Left kidney (tissue), 8 donors: ENCODE measurements around the gene F3. TPM values are rescaled to one million over a fixed set of nuclear protein-coding genes. Genes with fewer than 3 reads are reported as not detected.
"Not testable (repeated sequence)": the region's sequence is repeated elsewhere in the genome, so short reads cannot be mapped to it uniquely, and the experiment has no call there.

Source experiments
- DNase-seq: peaks from one replicate; pipeline ENCODE4 v3.0.0-alpha.2; 2013
- long read RNA-seq, 8 donors: transcript quantifications; one replicate each; lab custom pipeline, GENCODE V29; 2026
- polyA plus RNA-seq: library from polyadenylated mRNA; unstranded; fragments of 120-200 nt; gene quantifications from one replicate; pipeline ENCODE4 v1.2.1, GENCODE V29; 2013; ENCODE audit not compliant: insufficient read length

Gene F3
- 51.1 TPM for polyA plus RNA-seq
- long read RNA-seq, donor 1, transcript F3-201 (6 exons, 2,287 nt), result major isoform, 8 of 9 reads
- long read RNA-seq, donor 1, partial matches to known transcripts, result 0 of 9 reads
- long read RNA-seq, donor 1, other reads (novel, unspliced or antisense), result 0 of 9 reads
- long read RNA-seq, donor 2, transcript F3-201 (6 exons, 2,287 nt), result major isoform, 7 of 7 reads
- long read RNA-seq, donor 2, partial matches to known transcripts, result 0 of 7 reads
- long read RNA-seq, donor 2, other reads (novel, unspliced or antisense), result 0 of 7 reads
- long read RNA-seq, donor 3, transcript F3-201 (6 exons, 2,287 nt), result major isoform, 7 of 8 reads
- long read RNA-seq, donor 3, partial matches to known transcripts, result 0 of 8 reads
- long read RNA-seq, donor 3, other reads (novel, unspliced or antisense), result 0 of 8 reads
- long read RNA-seq, donor 4, result 0 reads
- long read RNA-seq, donor 5, partial matches to known transcripts, result 0 of 6 reads
- long read RNA-seq, donor 5, other reads (novel, unspliced or antisense), result 0 of 6 reads
- long read RNA-seq, donor 6, partial matches to known transcripts, result 0 of 6 reads
- long read RNA-seq, donor 6, other reads (novel, unspliced or antisense), result 0 of 6 reads
- long read RNA-seq, donor 7, transcript F3-201 (6 exons, 2,287 nt), result major isoform, 9 of 11 reads
- long read RNA-seq, donor 7, partial matches to known transcripts, result 0 of 11 reads
- long read RNA-seq, donor 7, other reads (novel, unspliced or antisense), result 0 of 11 reads
- long read RNA-seq, donor 8, transcript F3-201 (6 exons, 2,287 nt), result major isoform, 5 of 5 reads
- long read RNA-seq, donor 8, partial matches to known transcripts, result 0 of 5 reads
- long read RNA-seq, donor 8, other reads (novel, unspliced or antisense), result 0 of 5 reads

DNA sequence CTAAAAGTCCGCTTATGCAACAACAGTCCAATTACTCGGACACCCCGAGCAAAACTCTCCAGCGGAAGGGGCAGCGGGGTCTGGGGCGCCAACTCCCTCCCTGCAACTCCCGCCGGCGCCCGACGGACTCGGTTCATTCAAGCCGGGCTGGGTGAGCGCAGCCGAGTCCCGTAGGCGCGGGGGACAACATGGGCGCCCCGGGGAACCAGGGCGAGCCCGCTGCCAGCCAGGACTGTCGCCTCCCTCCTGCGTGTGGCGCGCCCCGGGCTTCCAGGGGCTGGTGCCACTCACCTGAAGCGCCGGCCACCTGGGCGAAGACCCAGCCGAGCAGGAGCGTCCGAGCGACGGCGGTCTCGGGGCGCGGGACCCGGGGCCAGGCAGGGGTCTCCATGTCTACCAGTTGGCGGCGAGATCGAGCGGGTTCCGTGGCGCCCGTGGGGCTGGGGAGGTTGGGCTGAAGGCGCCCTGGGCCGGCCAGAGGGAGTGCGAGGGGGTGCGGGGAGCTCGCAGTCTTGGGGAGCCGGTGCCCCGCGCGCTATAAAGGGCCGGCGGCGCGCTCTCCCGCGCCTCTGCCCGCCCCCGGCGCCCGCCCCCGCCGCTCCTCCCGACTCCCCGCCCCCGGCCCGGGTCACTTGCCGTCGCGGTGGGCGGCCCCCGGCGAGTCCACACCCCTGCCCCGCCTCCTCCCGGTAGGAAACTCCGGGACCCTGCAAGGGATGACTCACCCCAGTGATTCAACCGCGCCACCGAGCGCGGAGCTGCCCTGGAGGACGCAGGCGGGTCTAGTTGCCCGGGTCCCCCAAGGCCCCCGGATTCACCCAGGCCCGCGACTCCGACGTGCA lies at the start of gene F3:
TSS of gene F3 (minus strand) at position 514 of the 842 bp plus-strand sequence. CDS start at position 391, 123 bp downstream.
- peak; percentile 83 for DNase-seq

- DNase-seq, result no peak
Observed at GRCh38 chr1:94590203-94591137, 48.9 kb upstream of the F3 start.

GRCh38 chr1:94589728-94590127 lies 48.2 kb upstream of the F3 start:
- no peak for DNase-seq

GRCh38 chr1:94582565-94582964 lies 41.0 kb upstream of the F3 start:
- DNase-seq, result no peak

DNA sequence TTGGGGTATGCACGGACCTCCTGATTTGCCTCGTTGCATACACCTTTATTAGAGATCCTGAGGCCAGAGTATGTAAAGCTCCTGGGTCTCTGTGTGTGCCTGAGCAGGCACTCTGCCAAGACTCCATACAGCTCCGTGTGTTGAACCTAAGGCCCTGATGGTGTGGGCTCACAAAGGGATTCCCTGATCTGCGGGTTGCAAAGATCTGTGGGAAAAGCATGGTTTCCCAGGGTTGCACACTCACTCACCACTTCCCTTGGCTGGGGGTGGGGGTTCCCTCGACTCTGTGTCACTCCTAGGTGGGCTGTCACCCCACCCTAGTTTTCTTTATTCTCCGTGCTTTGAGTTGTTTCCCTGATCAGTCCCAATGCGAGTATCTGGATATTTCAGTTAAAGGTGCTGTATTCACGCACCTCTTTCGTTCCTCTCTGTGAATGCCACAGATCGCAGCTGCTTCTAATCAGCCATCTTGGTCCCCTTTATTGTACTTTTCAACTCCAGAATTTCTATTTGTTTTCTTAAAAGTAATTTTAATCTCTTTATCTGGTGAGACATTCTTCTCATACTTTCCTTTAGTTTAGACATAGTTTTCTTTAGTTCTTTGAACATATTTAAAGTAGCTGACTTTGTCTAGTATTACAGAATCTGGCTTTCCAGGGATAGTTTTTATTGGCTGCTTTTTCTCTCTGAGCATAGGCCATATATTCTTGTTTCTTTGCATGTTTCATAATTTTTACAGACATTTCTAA lies 39.0 kb upstream of the F3 start:
- no peak for DNase-seq

DNA sequence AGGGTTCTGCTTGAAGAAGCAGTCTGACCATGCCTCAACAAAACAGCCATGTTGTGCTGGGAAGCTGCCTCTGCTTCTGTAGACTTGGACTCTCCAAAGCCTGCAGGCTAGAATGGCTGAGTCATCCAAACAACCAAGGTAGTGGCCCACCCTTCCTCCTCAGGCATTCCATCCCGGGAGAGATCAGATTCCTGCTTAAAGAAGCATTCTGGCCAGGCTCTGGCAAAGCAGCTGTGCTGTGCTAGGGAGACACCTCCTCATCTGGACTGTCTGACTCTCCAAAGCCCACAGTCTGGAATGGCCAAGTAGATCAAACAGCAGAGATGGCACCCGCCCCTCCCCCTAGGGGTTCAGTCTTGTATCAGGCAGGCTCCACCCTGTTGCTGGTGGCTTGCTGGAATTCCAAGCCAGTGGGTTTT lies 38.3 kb upstream of the F3 start:
- no peak for DNase-seq

GRCh38 chr1:94578856-94579255 lies 37.3 kb upstream of the F3 start:
- DNase-seq, result no peak

DNA sequence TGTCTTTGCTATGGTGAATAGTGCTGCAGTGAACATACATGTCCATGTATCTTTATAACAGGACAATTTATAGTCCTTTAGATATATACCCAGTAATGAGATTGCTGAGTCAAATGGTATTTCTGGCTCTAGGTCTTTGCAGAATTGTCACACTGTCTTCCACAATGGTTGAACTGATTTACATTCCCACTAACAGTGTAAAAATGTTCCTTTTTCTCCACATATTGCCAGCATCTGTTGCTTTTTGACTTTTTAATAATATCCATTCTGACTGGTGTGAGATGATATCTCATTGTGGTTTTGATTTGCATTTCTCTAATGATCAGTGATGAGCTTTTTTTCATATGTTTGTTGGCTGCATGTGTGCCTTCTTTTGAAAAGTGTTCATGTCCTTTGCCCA lies 32.4 kb upstream of the F3 start:
- DNase-seq, result not testable (repeated sequence)

DNA sequence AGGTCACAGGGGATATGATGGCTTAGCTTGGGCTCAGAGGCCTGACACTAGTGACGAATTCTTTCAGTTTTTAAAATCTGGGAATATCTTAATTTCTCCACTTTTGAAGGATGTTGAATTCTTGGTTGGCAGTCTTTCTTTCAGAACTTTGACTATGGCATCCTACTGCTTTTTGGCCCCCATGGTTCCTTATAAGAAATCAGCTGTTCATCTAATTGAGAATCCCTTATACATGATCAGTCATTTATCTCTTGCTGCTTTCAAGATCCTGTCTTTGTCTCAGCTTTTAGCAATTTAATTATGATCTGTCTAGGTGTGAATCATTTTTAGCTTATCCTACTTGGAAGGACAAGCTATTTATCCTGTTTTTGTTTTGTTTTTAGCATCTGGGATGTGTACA lies 31.2 kb upstream of the F3 start:
- DNase-seq, result no peak

- DNase-seq, result not testable (repeated sequence)
Observed at GRCh38 chr1:94570965-94571364, 29.4 kb upstream of the F3 start.

DNA sequence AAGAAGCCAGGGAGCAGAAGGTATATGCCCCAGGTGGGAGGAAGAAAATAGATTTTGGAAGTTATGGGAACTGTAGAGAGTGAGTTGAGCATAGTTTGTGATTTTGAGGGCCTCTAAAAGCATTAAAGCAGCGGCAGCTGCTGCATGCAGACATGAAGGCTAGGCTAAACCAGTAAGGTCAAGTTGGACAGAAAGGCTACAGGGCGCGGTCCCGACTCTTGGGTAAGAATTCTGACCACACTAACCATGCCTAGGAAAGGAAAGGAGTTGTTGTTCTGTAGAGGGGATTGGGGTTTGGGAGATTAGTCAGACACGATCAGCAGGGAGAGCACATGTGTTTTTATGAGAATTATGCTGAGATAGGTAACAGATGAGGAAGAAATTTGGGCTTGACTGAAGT lies 27.2 kb upstream of the F3 start:
- DNase-seq, result not testable (repeated sequence)

- DNase-seq, result not testable (repeated sequence)
Observed at GRCh38 chr1:94567975-94568607, 26.5 kb upstream of the F3 start.

DNA sequence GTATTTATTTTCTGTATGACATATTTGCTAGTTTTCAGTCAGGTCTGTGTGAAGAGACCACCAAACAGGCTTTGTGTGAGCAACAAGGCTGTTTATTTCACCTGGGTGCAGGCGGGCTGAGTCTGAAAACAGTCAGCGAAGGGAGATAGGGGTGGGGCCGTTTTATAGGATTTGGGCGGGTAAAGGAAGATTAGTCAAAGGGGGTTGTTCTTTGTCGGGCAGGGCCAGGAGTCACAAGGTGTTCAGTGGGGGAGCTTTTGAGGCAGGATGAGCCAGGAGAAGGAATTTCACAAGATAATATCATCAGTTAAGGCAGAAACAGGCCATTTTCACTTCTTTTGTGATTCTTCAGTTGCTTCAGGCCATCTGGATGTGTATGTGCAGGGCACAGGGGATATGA lies 24.9 kb upstream of the F3 start:
- DNase-seq, result not testable (repeated sequence)

DNA sequence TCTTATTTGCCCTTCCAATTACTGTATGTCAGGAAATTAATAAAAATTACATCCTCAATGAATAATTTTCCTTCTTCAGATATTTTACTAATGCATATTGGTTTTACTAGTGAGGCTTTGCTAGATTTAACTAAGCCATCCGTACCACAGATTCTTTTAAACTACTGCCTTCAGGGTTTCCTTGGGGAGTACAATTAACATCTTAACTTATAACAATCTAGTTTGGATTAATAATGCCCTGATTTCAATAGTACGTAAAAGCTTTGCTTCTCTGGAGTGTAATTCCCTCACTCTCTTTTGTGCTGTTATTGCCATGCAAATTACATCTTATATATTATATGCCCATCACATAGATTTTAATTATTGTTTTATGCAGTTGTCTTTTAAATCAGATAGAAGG lies 24.3 kb upstream of the F3 start:
- no peak for DNase-seq

- DNase-seq, result no peak
Observed at GRCh38 chr1:94562519-94563260, 21.1 kb upstream of the F3 start.

DNA sequence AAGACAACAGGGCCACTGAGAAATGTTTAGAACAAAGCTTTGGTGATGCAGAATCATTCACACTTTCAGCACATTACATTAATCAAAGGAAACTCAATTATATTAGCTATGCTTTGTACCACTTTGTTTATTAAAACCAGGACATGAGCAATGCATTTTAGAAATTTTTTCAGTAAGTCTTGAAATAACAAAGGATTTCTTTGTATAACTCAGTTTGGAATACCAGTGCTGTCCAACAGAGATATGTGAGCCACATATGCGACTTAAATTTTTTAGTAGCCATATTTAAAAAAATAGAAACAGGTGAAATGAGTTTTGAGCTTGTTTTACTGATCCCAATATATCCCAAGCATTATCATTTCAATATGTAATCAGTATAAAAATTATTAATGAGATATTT lies 18.8 kb upstream of the F3 start:
- no peak for DNase-seq

DNA sequence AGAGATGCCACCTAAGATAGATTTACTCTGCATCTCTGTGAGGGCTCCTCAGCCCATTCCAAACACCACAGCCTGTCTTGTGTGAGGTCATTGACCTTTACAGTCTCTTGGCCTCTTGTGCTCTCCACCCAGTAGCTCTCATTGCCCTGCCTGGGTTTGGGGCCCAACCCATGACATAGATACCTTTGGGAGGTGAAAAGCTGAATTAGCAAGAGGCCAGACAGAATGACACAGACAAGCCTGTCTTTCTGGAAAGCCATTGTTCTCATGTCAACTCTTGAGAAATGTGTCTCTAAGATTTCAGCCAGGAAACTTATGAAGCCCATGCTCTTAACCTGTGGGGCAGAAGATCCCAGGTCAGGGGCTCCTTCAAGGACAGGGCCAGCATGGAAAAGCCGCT lies 18.4 kb upstream of the F3 start:
- DNase-seq, result no peak

DNA sequence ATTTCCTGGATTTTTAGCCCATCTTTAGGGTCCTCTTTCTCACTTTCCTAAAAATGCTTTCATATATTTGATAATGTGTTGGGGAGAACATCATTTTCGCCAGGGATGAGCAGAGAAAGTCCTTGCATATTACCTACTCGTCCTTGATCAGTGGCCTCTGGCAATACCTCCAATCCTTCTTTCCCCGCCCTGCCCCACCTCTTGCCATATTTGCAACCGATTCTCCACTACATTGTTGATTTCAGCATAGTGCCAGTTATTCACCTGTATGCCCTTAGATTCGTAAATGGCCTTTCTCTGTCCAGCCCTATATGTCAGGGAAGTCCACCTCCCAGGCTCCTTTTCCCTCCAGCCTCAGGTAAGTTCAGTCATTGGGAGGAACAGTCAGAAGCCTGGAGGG lies 13.5 kb upstream of the F3 start:
- DNase-seq, result no peak

- DNase-seq, result no peak
Observed at GRCh38 chr1:94554580-94554979, 13.0 kb upstream of the F3 start.
